Activated T-helper 2 cell treated with anti-CD3 and anti-CD28 coated beads, Interferon-gamma antibody, Interleukin-2, Interleukin-4, amounts not matched to agents 10 μg/mL and 5 μg/mL and 100 μg/mL, durations not matched to agents 14 hours and 24 hours and 36 hours (primary cell): Measurements from ENCODE around the gene PPM1F. TPM values are rescaled to one million over a fixed set of nuclear protein-coding genes. Genes with fewer than 3 reads are reported as not detected.
"Not testable (repeated sequence)": the region's sequence is repeated elsewhere in the genome, so short reads cannot be mapped to it uniquely, and the experiment has no call there.

Experiments
- DNase-seq: peaks from one replicate; pipeline ENCODE4 v3.0.0; 2021; ENCODE audit warnings: low spot score
- H3K27ac Mint-ChIP-seq: one replicate; pipeline ENCODE4 v1.8.0; 2021; ENCODE audit warnings: mixed read lengths
- H3K27me3 Mint-ChIP-seq: one replicate; pipeline ENCODE4 v1.8.0; 2021; ENCODE audit warnings: low read depth, mixed read lengths
- H3K36me3 Mint-ChIP-seq: one replicate; pipeline ENCODE4 v1.8.0; 2021; ENCODE audit warnings: low read depth, mixed read lengths
- H3K4me1 Mint-ChIP-seq: one replicate; pipeline ENCODE4 v1.8.0; 2021; ENCODE audit warnings: low read depth, mixed read lengths
- H3K4me3 Mint-ChIP-seq: one replicate; pipeline ENCODE4 v1.8.0; 2021; ENCODE audit warnings: low read depth, mild to moderate bottlenecking, moderate library complexity, mixed read lengths
- H3K9me3 Mint-ChIP-seq: one replicate; pipeline ENCODE4 v1.8.0; 2021; ENCODE audit warnings: mixed read lengths
- intact Hi-C: fragments of 100-400 bp; cut with micrococcal nuclease; formaldehyde crosslinking; loops from one replicate; pipeline ENCODE4 v1.15.1; 2023
- total RNA-seq: library from RNA; stranded (reverse); gene quantifications from 2 replicates; pipeline ENCODE4 v1.2.3, GENCODE V29; 2022

Gene PPM1F
- total RNA-seq, 1 donor from 2014 or later, result 26.4 TPM

DNA sequence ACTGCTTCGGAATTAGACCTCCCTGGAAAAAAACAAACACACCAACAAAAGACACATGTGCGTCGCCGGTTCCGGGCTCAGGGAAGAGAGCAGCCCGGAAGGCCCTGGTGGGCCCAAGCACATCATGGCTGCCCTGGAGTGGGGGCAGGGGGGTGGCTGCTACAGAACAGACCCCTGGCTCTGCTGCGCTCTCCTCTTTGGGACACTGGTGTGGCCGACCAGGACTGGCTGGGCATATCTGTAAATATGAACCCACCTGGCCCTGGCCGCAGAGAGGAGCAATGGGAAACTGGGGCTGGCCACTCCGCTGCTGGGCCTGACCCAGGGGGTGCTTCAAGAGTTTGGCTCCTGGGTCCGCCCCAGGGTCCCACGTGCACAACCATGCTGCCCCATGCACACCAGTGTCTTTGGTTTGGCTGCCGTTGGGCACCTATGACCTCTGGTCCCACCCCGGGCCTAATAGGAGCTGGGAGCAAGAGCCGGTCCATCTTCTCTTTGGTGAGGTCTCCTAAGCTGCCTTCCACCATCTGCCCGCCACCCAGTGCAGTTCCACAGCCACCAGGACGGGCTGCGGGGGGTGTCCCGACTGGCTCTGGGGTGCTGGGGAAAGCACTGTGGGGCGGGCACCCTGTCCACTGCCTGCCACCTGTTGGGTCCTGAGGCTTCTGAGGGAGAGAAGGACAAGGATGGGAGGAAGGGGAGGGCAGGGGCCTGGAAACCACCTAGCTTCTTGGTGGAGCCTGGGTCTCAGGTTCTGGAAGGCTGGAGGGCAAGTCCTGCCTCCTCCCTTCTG, 30.1 kb downstream of the PPM1F start:
- Mint-ChIP-seq H3K27ac (no peak overlapping the region), H3K4me3 (no peak overlapping the region), H3K9me3 (no peaks in the 10 kb centered on the region), H3K27me3 (no peaks in the 10 kb centered on the region), H3K4me1 (no peaks in the 10 kb centered on the region), H3K36me3 (no peaks in the 10 kb centered on the region)
- intact Hi-C loops, result no loop called here
- DNase-seq, result no peak

DNA sequence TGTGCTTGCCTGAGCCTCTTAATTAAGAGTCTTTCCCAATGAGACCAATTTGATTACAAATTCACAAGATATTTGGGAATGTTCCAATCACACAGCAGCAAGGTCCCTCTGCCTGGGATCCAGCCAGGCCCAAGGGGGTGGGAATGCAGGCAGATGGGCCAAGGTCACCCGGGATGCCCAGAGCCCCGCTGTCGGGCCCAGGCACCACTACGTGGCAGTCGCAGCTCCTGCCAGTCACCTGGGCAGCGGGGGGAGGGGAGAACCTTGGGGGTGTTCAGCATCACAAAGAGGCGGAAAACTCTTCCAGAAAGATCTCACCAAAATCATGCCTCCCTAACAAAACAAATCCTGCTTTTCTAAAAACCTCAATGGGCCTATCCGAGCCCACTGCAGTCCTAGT, 30.9 kb downstream of the PPM1F start:
- no peaks in the 10 kb centered on the region for H3K27me3 Mint-ChIP-seq
- no peak overlapping the region for H3K27ac Mint-ChIP-seq
- no peak for DNase-seq
- H3K4me3 Mint-ChIP-seq, result no peak overlapping the region
- no peaks in the 10 kb centered on the region for H3K36me3 Mint-ChIP-seq
- intact Hi-C loops, result no loop called here
- no peaks in the 10 kb centered on the region for H3K4me1 Mint-ChIP-seq
- no peaks in the 10 kb centered on the region for H3K9me3 Mint-ChIP-seq

DNA sequence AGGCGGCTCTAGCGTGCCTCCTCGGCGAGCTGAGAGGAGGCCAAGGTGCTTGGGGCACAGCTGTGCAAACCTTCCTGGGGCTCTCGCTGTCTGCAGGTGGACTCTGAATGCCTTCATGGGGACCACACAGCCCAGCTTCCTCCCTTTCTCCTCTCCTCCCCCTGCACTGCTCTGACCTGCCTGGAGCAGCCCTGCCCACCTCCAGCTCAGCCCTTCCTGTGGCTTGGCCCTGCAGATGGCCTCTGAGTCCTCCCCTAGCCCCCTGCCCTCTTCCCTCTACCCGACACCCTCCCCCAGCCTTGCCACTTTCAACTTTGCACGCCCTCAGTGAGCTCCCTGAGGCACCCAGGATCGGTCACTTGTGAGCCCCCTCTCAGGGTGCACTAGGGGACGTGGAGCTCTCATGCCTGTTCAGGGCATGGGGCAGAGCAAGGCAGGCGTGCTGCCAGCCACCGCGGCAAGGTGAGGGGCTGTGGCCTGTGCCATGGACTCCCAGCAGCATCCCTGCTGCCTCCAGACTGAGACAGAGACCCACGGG, 31.4 kb downstream of the PPM1F start:
- H3K36me3 Mint-ChIP-seq, result no peaks in the 10 kb centered on the region
- DNase-seq, result no peak
- H3K4me3 Mint-ChIP-seq, result no peak overlapping the region
- H3K9me3 Mint-ChIP-seq, result no peaks in the 10 kb centered on the region
- no peak overlapping the region for H3K27ac Mint-ChIP-seq
- intact Hi-C loops, result no loop called here
- no peaks in the 10 kb centered on the region for H3K27me3 Mint-ChIP-seq
- no peaks in the 10 kb centered on the region for H3K4me1 Mint-ChIP-seq

DNA sequence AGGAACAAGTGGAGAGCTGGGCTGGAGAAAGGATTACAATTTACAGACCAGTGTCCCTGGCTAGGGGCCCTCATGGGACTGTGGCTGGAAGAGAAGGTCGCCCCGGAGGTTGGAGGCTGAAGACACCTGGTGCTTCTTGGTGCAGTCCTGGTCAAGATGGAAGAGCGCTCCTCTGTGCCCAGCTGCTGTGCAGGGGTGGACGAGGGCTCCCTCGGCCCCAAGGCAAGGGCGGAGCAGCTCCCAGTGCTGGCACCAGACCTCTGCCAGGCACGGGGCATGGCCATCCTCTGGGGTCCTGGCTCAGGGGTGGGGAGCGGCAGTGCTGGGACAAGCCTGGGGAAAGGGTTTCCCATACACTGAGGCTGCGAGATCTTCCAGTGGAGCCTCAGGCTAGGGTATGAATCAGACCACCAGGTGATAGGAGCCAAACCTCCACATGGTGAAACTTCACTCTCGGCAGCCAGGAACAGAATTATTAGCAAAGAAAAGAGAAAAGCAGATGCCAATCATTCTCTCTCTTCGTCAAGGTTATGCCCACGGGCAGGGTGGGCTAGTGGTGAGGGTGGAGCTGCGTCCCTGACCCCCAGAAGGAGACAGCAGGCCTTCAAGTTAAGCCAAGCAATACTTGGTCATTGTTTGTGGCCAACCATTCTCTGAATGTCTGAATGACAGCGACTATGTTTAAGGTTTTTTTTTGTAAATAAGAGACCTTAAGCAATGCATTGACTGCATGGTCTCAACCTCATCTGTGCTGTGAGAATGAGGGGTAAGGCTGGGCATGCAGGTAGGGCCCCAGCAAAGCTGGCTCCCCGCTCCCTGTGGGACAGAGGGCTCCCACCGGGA, 32.1 kb downstream of the PPM1F start:
- Mint-ChIP-seq H3K4me3 (no peak overlapping the region), H3K27ac (no peak overlapping the region), H3K36me3 (no peaks in the 10 kb centered on the region), H3K9me3 (no peaks in the 10 kb centered on the region), H3K4me1 (no peaks in the 10 kb centered on the region), H3K27me3 (no peaks in the 10 kb centered on the region)
- no peak for DNase-seq
- intact Hi-C loops, result no loop called here

DNA sequence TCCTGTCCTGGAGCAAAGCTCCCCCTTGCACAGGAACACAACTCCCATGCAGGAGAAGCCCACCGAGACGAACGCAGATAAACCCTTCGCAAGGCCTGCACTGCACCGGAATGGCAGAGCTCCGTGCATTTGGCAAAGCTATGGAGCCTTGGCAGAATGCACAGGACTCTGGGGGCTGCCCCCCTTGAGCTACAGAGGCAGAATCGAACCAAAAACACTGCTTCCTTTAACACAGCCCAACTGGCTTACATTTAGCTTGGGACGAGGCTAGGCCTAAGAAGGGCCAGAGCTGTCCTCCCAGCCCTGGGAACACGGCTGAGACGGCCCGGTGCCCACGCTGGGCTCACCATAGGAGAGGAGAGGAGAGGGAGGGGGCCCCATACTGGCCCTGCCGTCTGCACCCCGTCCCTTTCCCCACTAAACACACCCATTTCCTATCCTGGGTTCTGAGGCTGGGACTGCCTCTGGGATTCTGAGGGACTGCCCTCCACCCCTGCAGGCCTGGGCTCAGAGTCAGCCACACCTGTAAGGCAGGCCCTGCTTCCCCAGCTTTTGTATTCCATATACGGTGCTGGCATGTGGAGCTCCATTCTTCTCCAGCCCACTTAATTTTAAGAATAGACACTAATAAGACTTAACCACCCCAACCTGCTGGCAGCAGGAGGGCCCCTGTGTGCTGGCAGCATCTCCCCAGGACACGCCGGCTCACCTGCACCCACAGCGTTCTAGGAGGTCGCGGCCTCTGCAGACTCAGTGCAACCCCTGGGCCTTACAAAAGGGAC, 32.9 kb downstream of the PPM1F start:
- Mint-ChIP-seq H3K4me1 (no peaks in the 10 kb centered on the region), H3K4me3 (no peak overlapping the region), H3K27me3 (no peaks in the 10 kb centered on the region), H3K9me3 (no peaks in the 10 kb centered on the region), H3K27ac (no peak overlapping the region), H3K36me3 (no peaks in the 10 kb centered on the region)
- intact Hi-C loops, result no loop called here
- no peak for DNase-seq

DNA sequence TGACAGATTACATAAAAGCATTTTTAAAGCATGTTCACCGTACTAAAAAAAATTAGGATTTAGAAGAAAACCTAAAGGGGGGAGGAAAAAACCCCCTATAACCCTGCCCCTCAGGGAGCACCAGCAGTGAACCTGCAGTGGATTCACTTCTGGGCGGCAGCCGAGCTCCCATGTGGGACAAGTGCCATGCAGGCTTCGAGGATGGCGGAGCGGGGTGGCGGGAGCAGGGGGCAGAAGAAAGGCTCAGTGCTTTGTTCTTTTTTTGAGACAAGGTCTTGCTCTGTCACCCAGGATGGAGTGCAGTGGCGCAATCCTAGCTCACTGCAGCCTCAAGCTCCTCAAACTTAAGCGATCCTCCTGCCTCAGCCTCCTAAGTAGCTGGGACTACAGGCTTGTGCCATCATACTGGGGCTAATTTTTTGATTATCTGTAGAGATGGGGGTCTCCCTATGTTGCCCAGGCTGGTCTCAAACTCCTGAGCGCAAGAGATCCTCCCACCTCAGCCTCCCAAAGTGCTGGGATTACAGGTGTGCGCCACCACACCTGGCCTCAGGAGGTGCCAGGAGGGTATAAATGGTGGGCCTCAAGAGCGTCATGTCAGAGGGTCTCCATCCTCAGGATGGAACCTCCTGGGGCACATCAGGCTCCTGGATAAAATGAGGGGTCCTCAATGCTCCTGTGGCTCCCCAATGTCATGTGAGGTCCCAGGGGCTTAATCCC, 34.0 kb downstream of the PPM1F start:
- Mint-ChIP-seq H3K27me3 (no peaks in the 10 kb centered on the region), H3K36me3 (no peaks in the 10 kb centered on the region), H3K4me1 (no peaks in the 10 kb centered on the region), H3K9me3 (no peaks in the 10 kb centered on the region), H3K27ac (no peak overlapping the region), H3K4me3 (no peak overlapping the region)
- DNase-seq, result no peak
- intact Hi-C loops, result no loop called here

DNA sequence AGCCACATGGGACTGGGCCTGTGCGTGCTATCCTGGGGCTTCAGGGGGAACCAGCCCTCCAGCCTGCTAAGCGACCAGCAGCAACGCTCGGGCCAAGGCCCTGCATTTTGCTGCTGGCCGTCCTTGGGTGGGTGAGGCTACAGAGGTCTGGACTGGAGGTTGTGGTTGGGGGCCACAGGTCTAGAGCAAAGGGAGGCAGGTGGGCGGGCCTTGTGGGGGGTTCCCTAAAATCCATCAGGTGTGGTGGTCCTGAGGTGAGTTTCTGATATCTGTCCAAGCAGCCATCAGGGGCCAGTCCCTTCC, 34.7 kb downstream of the PPM1F start:
- H3K4me1 Mint-ChIP-seq, result no peaks in the 10 kb centered on the region
- H3K27ac Mint-ChIP-seq, result no peak overlapping the region
- no peak for DNase-seq
- no peaks in the 10 kb centered on the region for H3K9me3 Mint-ChIP-seq
- H3K36me3 Mint-ChIP-seq, result no peaks in the 10 kb centered on the region
- intact Hi-C loops, result no loop called here
- H3K27me3 Mint-ChIP-seq, result no peaks in the 10 kb centered on the region
- H3K4me3 Mint-ChIP-seq, result no peak overlapping the region

DNA sequence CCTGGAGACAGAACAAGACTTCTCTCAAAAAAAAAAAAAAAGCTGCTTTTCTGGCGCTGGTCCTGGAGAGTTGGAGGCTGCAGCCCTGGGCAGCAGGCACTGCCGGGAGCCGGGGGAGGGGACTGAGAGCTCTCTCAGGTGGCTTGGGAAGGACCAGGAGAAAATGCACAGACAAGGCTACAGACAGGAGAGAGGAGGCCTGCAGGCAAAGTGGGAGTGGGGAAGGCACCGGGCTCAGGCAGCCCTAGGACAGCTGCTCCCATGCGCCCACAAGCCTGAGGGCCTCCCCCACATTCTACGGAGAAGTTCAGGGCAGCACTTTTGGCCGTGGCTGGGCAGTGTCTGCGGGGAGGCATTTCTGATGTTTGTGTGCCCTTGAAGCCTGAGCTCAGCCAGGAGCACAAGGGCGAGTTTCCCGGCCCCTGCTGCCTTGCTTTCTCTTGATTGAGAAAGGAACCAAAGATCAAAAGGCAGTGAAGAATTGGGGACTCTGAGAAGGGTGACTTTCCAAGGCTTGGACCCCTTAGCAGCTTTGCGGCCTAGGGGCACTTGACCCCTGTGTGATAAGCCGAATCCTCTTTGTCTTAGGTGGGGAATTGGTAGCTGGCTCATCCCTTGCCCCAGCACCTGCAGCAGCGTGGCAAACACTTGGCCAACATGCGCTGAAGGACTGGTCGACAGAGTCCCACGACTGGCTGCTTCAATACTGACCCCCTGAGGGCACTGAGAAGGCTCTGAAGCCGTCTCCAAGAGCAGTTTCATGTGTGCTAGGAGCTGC, 35.3 kb downstream of the PPM1F start:
- Mint-ChIP-seq H3K27ac (no peak overlapping the region), H3K36me3 (no peaks in the 10 kb centered on the region), H3K9me3 (no peaks in the 10 kb centered on the region), H3K4me3 (no peak overlapping the region), H3K27me3 (no peaks in the 10 kb centered on the region), H3K4me1 (no peaks in the 10 kb centered on the region)
- intact Hi-C loops, result no loop called here
- no peak for DNase-seq

DNA sequence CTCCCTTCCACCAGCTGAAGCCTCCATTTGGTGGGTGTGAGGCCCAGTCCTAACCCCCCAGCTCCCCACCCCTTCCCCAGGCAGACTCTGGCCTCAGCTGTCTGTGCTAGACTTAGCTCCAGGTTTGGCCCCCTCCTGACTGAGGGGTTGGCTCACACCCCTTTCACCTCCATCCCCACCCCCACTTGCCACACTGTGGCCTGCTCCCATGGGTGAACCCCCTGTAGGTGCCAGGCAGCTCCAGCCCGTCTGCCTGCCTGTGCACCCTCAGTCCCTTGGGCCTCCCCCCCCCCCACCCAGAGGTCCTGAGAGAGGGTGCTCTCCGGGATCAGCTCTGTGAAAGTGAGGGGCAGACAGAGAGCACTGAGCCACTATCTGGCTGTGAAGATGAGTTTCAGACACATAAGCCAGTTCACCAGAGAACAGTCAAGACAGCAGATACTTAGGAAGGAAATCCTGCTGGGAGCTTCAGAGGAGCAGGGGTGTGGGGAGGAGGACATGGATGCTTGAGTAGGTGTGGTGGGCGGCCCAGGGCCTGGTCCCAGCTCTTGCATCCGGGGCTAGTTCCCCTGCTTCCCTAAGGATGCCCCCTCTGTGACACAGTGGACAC, 36.2 kb downstream of the PPM1F start:
- Mint-ChIP-seq H3K4me1 (no peaks in the 10 kb centered on the region), H3K27me3 (no peaks in the 10 kb centered on the region), H3K4me3 (no peak overlapping the region), H3K36me3 (no peaks in the 10 kb centered on the region), H3K9me3 (no peaks in the 10 kb centered on the region), H3K27ac (no peak overlapping the region)
- DNase-seq, result no peak
- intact Hi-C loops, result no loop called here

DNA sequence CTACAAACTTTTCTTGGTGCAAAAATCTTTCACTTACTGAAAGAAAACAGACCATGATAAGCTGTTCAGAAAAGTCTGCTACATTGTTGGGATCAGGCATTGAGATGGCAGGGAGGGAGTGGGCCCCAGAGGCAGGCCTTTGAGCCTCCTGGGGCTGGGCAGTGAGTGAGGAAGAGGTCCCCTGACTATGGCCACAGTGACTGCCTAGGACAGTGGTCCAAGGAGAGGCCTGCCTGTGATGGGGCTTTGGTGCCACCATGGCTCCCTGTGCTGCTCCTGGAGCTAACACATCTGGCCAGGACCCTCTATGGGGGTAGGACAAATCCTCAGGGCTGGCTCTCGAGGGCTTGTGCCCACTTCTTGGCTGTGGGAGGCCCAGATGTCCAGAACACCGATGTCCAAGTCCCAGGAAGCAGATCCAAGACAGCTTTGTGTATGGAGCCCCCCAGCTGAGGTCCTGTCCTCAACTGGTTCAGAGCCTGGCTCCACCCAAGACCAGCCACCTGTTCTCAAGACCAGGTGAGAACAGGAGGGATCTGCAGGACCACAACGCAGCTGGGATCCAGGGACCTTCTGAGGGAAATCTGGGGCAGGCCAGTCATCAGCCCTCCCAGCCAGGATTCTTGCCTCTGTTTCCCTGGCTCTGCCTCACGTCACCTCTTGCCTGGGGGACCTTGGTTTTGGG, 36.9 kb downstream of the PPM1F start:
- Mint-ChIP-seq H3K9me3 (no peaks in the 10 kb centered on the region), H3K27me3 (no peaks in the 10 kb centered on the region), H3K27ac (no peak overlapping the region), H3K36me3 (no peaks in the 10 kb centered on the region), H3K4me1 (no peaks in the 10 kb centered on the region), H3K4me3 (no peak overlapping the region)
- intact Hi-C loops, result no loop called here
- DNase-seq, result no peak

DNA sequence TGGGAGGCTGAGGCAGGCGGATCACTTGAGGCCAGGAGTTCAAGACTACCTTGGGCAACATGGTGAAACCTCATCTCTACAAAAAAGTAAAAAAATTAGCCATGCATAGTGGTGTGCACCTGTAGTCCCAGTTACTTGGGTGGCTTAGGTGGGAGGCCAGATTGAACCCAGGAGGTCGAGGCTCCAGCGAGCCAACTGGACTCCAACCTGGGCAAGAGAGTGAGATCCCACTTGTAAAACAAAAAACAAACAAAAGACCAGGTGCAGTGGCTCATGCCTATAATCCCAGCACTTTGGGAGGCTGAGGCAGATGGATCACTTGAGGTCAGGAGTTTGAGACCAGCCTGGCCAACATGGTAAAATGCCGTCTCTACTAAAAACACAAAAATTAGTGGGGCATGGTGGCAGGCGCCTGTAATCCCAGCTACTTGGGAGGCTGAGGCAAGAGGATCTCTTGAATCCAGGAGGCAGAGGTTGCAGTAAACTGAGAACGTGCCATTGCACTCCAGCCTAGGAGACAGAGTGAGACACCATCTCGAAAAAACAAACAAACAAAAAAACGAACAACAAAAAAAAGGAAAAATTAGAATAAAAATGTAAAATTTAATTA, 38.5 kb downstream of the PPM1F start:
- intact Hi-C loops, DNase-seq, H3K4me1 Mint-ChIP-seq, H3K4me3 Mint-ChIP-seq, H3K9me3 Mint-ChIP-seq, H3K27me3 Mint-ChIP-seq, H3K27ac Mint-ChIP-seq, H3K36me3 Mint-ChIP-seq: not testable (repeated sequence)
